Left lobe of liver (tissue), 2 donors: ENCODE measurements around the gene PI4KA. TPM values are rescaled to one million over a fixed set of nuclear protein-coding genes. Genes with fewer than 3 reads are reported as not detected.
"Not testable (repeated sequence)": the region's sequence is repeated elsewhere in the genome, so short reads cannot be mapped to it uniquely, and the experiment has no call there.

Experiments
- ATAC-seq: fragments of 200-7000 bp; cut with Tn5 transposase; one replicate; pipeline ENCODE4 v1.9.1; 2020; ENCODE audit warnings: mild to moderate bottlenecking, moderate library complexity
- DNase-seq: peaks from one replicate; pipeline ENCODE4 v3.0.0-alpha.2; 2020; ENCODE audit warnings: low spot score
- total RNA-seq: library from RNA; stranded (reverse); gene quantifications from one replicate; pipeline ENCODE4 v1.2.1, GENCODE V29; 2021
- donor health status: DM: no; HTN: no; CAD: no; lungs with moderate emphysema.
- donor health status: DM: no; HTN: yes; CAD: no.

The PI4KA gene
- total RNA-seq, 1 donor from 2014 or later, result 40.4 TPM

DNA sequence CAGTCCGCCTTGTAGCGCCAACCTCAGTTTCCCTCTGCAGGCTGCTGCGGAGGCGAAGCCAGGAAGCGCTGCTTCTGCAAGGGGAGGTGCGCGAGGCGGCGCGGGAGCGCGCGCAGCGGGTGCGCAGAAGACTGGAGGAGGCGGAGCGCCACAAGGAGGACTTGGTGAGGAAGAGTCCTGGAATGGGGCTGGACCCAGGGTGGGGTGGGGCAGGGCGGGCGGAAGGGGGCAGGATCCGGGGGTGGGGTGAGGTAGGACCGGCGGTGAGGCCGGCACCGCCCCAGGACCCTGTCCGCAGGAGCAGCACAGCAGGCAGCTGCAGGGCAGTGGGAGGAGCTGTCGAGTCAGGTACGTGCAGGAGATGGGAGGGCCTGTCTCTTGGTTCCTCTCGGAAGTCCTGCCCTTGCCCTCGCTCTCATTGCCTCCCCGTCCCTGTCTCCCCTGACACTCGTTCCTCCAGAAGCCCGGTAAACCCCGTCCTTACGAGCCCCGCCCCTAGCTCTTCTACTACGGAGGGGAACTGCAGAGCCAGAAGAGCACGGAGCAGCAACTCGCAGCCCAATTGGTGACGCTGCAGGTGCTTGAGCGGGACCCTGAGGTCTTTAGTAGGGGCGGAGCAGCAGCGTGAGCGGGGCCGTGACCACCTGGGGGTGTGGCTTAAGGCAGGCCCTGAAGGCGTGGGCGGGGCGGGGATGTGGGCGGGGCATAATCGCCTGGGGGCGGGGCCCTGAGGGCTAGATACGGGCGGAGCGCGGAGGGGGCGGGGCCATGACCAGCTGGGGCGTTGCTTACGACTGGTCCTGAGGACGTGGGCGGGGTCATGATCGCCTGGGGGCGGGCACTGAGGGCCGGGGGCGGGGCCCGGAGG lies 155.8 kb downstream of the PI4KA start:
- ATAC-seq (peak; percentile 85), DNase-seq (peak; percentile 97)

DNA sequence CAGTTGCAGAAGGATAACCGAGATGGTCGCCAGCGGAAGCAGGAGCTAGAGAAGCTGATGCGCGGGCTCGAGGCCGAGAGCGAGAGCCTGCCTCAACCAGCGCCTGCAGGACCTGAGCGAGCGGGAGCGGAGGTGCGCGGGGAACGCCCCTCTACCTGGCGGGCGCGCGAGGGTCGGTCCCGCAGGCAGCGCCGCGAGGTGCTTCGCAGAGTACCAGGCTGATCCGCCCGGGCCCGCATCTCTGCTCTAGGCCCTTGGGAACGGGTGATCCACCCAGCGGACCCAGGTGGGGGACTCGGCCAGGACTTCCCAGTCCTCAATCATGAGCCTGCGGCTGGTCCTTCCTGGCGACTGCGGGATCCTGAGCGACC lies 156.5 kb downstream of the PI4KA start:
- peak; percentile 1 for ATAC-seq
- not testable (repeated sequence) for DNase-seq

GRCh38 chr22:20701680-20702136 lies 156.9 kb downstream of the PI4KA start:
- ATAC-seq, DNase-seq: not testable (repeated sequence)

DNA sequence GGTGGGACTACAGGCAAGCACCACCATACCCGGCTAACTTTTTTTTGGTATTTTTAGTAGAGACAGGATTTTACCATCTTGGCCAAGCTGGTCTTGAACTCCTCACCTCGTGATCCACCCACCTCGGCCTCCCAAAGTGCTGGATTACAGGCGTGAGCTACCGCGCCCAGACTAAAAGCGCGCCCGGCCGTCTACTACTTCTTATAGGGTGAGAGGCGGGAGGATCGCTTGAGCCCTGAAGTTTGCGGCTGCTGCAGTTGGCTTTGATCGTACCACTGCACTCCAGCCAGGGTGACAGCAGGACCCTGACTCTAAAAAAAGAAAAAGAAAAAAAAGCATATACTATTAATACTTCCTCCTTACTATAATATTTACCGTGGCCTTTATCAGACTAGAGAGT lies 158.3 kb downstream of the PI4KA start:
- ATAC-seq, result not testable (repeated sequence)
- peak; percentile 37 for DNase-seq

GRCh38 chr22:20699856-20700255 lies 158.8 kb downstream of the PI4KA start:
- peak; percentile 30 for DNase-seq
- not testable (repeated sequence) for ATAC-seq

GRCh38 chr22:20697481-20698113 lies 161.0 kb downstream of the PI4KA start:
- DNase-seq, result peak; percentile 83
- ATAC-seq, result peak; percentile 75

- ATAC-seq, DNase-seq: not testable (repeated sequence)
Observed at GRCh38 chr22:20696056-20696455, 162.6 kb downstream of the PI4KA start.

GRCh38 chr22:20695205-20695604 lies 163.4 kb downstream of the PI4KA start:
- not testable (repeated sequence) for DNase-seq, ATAC-seq

DNA sequence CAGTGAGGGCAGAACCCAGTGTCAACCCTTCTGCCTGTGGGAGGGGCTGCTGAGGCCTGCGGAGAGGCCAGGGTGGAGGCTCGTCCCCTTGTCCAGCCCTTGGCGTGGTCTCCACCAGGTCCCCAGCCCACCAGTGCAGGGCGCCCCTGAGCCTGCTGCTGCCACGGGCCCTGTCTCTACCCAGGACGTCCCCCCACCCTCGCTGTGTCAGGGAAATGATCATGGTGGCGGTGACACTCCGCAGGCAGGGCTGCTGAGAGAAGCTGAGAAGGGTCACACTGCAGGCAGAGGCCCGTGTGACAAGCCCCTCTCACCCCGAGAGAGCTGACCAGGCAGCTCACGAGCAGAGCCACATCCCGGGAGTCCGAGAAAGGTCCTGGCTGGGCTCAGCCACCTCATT lies 164.4 kb downstream of the PI4KA start:
- not testable (repeated sequence) for ATAC-seq, DNase-seq

DNA sequence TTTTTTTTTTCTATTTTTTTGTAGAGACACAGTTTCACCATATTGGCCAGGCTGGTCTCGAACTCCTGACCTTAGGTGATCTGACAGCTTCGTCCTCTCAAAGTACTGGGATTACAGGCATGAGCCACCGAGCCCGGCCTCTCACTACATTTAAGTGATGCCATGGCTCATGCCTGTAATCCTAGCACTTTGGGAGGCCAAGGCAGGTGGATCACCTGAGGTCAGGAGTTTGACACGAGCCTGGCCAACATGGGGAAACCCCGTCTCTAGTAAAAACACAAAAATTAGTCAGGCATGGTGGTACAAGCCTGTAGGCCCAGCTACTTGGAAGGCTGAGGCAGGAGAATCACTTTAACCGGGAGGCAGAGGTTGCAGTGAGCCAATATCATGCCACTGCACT lies 165.7 kb downstream of the PI4KA start:
- not testable (repeated sequence) for ATAC-seq, DNase-seq

DNA sequence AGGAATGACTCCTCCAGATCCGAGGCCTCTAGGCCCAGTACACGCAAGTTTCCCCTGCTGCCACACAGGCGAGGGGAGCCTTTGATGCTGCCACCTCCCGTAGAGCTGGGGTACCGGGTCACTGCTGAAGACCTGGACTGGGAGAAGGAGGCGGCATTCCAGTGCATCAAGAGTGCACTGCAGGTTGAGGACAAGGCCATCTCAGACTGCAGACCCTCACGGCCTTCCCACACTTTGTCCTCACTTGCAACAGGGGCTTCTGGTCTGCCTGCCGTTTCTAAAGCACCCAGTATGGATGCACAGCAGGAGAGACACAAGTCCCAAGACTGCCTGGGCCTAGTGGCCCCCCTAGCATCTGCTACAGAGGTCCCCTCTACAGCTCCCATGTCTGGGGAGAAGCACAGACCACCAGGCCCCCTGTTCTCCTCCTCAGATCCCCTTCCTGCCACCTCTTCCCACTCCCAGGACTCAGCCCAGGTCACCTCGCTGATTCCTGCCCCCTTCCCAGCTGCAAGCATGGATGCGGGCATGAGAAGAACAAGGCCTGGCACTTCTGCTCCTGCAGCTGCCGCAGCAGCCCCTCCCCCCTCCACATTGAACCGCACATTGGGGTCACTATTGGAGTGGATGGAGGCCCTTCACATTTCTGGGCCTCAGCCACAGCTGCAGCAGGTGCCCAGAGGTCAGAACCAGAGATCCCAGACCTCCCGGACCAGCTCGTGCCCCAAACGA lies 167.9 kb downstream of the PI4KA start:
- DNase-seq, ATAC-seq: not testable (repeated sequence)

GRCh38 chr22:20687356-20688172 lies 171.0 kb downstream of the PI4KA start:
- ATAC-seq, DNase-seq: not testable (repeated sequence)

DNA sequence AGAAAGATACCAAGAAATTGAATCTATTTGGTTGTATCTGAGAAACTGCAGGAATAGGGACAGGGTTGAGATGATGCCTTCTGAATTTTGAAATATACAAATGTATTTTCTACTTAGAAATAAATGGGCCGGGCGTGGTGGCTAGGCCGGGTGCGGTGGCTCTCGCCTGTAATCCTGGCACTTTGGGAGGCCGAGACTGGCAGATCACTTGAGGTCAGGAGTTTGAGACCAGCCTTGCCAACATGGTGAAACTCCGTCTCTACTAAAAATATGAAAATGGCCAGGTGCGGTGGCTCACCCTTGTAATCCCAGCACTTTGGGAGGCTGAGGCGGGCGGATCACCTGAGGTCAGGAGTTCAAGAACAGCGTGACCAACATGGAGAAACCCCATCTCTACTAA lies 172.8 kb downstream of the PI4KA start:
- DNase-seq, ATAC-seq: not testable (repeated sequence)

DNA sequence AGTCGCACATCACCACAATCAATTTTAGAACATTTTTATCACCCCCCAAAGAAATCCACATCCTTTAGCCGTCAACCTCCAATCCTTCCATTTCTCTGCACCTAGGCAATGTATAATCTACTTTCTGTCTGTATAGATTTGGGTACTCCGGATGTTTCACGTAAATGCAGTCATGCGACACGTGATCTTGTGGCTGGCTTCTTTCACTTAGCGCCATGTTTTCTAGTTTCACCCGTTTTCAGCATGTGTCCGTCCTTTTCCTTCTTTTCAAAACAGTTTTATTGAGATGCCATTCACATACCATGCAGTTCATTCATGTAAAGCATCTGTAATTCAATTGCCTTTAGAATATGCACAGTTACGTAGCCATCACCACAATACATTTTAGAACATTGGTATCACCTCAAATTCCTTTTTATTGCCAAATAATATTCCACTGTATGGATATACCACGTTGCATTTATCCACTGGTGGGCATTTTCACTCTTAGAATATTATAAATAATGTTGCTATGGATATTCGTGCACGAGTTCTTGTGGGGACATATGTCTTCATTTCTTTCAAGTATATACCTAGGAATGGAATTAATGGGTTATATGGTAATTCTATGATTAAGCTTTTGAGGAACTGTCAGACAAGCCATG lies 179.7 kb downstream of the PI4KA start:
- not testable (repeated sequence) for ATAC-seq

DNA sequence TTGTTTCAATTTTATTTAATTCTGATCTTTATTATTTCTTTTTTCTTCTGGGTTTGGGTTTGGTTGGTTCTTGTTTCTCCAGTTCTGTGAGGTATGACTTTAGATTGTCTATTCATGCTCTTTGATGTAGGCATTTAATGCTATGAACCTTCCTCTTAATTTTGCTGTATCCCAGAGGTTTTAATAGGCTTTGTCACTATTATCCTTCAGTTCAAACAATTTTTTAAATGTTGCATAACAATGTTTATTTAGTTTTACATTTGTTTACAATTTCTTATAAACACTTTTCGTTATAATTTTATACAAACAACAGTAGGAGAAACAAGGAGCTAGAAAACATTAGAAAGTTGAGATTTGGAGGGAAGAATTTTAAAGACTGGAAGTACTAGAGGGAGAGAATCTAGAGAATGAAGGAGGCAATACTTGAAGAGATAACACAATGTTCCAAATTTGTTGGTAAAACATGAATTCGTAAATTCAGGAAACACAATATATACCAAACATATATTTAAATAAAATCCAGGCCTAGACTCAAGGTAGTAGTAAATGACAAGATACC lies 180.8 kb downstream of the PI4KA start:
- DNase-seq (no peak), ATAC-seq (no peak)

More for the DNA sequence above, 179.7 kb downstream of the PI4KA start:
- not testable (repeated sequence) for DNase-seq

DNA sequence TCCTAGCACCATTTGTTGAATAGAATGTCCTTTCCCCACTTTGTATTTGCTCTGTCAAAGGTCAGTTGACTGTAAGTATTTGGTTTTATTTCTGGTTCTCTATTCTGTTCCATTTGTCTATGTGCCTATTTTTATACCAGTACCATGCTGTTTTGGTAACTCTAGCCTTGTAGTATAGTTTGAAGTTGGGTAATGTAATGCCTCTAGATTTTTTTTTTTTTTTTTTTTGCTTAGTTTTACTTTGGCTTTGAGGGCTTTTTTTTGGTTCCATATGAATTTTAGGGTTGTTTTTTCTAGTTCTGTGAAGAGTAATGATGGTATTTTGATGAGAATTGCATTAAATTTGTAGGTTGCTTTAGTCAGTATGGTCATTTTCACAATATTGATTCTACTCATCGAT lies 183.0 kb downstream of the PI4KA start:
- ATAC-seq, DNase-seq: not testable (repeated sequence)

GRCh38 chr22:20674998-20675397 lies 183.6 kb downstream of the PI4KA start:
- ATAC-seq, result no peak
- no peak for DNase-seq

DNA sequence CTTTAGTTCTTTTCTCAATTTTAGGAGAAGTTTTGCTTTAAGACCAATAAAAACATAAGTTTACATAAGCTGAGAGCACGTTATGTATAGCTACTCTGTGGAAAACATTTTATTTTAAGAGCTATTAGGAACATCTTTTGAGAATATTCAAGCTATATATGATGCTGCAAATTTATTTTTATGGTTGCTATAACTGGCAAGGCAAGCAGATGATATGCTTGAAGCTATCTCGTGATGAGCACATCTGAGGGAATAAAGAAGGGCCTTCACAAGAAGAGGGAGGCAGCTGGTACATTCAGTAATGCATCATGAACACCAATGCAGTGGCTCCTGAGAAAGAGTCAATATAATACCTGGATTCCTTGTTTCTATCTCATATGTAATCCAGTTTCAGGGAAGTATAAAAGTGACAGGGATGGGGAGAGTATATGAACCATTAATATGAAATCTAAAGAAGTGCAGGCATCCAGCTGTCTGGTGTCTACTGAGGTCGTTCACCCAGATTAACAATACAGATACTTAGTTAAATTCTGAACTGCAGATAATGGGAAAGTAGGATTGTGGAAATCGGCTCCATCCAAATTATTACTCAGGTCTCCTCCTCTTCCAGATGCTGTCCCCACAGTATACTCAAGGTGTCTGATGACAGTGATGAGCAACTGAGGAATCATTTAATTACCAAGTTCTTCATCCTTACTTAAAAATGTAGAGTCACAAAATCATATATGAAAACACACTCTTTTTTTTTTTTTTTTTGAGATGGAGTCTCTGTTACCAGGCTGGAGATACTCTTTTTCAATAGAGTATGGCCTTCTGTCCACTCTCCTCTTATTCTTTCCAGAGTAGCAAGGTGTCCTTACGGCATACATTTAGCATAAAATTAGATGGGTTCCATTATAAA lies 185.1 kb downstream of the PI4KA start:
- ATAC-seq, result no peak
- no peak for DNase-seq
